Mammary epithelial cell (primary cell): ENCODE measurements around the gene HIBADH.

Experiments used
- CTCF ChIP-seq, 2 donors: IDR thresholded peaks in 1 of 2; conservative IDR thresholded peaks in 1 of 2; 2 replicates each; pipeline ENCODE4 v1.5.1; 2011 to 2012; ENCODE audit warnings: inconsistent platforms in 2 of 2, low read length in 2 of 2, mild to moderate bottlenecking in 2 of 2, control low read depth in 1 of 2, low read depth in 1 of 2; ENCODE audit not compliant: insufficient read depth in 1 of 2; ENCODE audit errors: extremely low read depth in 1 of 2
- EZH2 ChIP-seq: IDR thresholded peaks from 2 replicates; pipeline ENCODE4 v1.6.1; 2012; ENCODE audit warnings: low read length, inconsistent platforms, borderline replicate concordance

GRCh38 chr7:27554826-27555225 is 107.9 kb downstream of the HIBADH start:
- TF ChIP-seq CTCF (conservative IDR thresholded peaks at IDR 0.05 in 1 of 2, IDR thresholded peaks at IDR 0.05 in 1 of 2; ENCODE audit: extremely low read depth in 1 of 2, insufficient read depth in 1 of 2, low read depth in 1 of 2, low read length in 2 of 2) (no peak), EZH2 (no peak)
